Measurements from ENCODE around the gene VWA3B.
"Not testable (repeated sequence)": the region's sequence is repeated elsewhere in the genome, so short reads cannot be mapped to it uniquely, and the experiment has no call there.

The VWA3B gene

DNA sequence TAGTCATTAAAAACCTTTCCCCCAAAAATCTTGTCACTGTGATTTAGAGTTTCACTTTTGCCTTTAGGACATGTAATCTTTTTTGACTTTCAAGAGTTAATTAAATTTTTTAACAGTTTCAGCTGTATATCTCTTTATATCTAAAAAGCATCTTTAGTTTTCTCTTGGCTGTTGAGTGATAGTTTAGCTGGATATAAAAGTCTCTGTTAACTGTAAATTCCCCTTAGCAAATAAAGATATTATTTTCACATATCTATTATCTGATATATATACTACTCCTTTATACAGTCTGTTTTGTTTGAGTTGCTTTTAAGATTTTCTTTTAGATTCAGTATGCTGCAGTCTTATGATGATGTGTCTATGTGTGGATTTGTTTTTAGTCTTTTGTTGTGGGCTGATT, 160.4 kb downstream of the VWA3B start:
- DNase-seq (ENCODE audit: low read depth, low spot score) = no peak

DNA sequence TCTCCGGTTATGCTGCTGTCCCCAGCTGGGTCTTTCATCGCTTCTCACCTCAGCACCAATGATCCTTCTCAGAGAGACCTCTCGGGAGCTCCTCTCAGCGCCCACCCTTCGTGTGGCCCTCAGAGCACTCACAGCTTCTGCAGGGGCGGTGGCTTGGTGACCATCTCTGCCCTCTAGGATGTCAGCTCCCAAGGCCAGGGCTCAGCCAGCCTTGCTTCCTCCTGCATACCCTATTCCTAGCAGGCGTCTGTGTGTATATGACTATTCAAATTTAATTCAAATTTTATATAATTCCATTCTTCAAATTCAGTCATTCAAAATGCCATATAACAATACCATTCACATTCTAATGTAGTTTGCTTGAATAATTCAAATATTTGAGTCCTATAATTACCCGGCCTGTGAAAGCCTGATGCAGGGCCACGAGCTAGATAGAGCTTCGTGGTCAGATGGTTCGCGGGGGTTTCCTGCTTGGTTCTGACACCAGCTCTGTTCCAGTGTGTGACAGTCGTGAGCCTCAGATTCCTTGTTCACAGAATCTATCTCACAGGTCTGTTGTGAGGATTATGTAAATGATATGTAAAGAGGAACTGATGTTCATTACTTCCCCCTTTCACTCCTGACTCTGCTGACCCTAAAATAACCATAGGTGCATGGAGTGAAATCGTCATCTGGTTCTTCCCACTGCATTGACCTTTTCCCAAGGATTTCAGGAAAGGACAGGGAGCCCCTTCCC, 165.2 kb downstream of the VWA3B start:
- DNase-seq (ENCODE audit: low read depth, low spot score) = no peak

DNA sequence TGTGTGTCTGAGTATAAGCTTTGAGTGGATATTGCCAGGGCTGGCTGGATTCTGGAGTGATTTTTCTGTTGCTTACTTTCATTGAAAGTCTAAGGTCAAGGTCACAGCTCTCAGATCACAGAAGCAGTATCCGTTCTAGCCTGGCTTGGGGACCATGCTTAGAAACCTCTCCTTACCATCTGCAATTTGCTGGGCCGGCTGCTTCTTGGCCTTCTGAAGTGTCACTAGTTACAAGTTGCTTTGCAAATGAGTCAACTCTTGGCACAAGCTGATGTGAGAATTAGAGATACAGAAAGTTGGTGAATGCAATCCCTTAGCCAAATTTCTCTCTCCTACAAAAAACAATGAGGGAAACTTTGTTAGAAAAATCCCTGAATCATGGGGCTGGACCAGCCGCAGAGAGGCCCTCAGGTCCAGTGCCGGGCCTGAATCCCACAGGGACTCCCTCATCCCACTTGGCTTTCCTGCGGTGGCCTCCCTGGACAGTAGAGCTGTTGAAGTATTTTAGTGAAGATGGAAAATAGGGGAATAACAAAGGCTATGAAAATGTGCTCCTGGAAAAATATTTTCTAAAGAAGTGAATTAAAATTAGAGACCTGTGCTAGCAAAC, 166.6 kb downstream of the VWA3B start:
- peak; percentile 87 for DNase-seq (ENCODE audit: low read depth, low spot score)

DNA sequence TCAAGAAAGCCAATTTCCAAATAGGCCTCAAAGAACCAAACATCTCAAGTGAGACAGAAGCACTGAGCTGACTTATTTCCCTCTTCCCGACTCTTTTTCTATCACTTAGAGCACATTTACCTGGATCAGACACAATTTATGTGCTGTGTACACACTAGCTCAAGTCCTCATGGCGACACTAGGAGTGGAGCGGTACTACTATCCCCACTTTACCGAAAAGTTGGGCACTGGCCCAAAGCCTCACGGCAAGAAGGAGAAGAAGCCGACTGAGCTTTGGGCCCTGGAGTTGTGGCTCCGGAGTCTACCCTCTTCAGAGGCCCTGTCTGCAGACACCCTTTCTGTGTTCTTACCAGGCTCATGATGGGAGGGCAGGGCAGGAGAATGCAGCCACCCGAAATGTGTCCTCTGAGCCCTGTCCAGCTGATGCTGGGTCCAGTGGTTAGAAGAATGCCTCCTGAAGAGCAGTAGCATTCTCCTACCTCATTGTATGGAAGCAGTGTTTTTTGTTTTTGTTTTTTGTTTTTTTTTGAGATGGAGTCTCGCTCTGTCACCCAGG, 167.6 kb downstream of the VWA3B start:
- DNase-seq (ENCODE audit: low read depth, low spot score) = no peak

DNA sequence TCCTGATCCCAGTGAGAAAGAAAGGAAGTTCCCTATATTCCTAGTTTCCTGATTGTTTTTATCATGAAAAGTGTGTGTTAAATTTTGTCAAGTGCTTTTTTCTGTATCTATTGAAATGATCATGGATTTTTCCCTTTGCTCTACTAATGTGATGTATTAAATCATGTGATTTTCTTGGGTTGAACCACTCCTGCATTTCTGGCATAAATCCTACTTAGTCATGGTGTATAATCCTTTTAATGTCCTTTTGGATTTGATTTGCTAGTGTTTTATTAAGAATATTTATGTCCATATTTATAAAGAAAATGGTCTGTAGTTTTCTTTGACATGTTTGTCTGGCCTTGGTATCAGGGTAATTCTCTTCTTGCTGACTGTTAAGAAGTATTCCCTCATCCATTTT, 171.9 kb downstream of the VWA3B start:
- DNase-seq (ENCODE audit: low read depth, low spot score) = no peak

DNA sequence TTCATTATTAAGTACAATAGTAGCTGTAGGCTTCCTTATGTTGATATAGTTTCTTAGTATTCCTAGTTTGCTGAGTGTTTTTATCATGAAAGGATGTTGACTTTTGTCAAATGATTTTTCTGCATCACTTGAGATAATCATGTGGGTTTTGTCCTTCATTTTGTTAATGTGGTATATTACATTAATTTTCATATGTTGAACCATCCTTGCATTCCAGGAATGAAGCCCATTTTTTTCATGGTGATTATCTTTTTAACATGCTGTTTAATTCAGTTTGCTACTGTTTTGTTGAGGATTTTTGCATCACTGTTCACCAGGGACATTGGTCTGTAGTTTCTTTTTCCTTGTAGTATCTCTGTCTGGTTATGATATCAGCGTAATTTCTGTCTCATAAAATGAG, 176.4 kb downstream of the VWA3B start:
- DNase-seq (ENCODE audit: low read depth, low spot score) = no peak

DNA sequence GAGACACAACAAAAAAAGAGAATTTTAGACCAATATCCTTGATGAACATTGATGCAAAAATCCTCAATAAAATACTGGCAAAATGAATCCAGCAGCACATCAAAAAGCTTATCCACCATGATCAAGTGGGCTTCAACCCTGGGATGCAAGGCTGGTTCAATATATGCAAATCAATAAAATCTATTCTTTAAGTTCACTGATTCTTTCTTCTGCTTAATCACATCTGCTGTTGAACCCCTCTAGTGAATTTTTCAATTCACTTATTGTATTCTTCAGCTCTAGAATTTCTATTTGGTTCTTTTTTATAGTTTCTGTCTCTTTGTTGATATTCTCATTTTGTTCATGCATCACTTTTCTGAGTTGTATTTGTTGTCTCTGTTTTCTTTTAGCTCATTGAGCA, 181.3 kb downstream of the VWA3B start:
- DNase-seq (ENCODE audit: low read depth, low spot score) = not testable (repeated sequence)

DNA sequence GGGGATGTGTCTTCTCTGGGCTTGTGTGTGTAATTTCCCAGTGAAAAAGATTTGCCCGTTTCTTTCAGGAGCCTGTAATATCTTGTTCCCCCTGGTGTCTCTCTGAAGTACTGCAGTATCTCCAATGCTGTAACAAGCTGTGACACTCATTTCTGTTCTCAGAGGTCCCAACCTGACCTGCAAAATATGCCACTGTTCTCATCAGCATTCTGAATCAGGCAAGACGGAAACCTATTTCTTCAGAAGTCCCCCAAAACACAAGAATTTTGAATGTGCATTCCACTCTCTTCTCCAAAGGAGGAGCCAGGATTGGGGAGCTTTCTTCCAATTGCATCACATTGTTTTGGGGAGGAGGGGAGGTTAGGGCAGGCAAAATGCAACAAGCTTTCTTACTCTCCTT, 182.3 kb downstream of the VWA3B start:
- peak; percentile 64 for DNase-seq (ENCODE audit: low read depth, low spot score)

DNA sequence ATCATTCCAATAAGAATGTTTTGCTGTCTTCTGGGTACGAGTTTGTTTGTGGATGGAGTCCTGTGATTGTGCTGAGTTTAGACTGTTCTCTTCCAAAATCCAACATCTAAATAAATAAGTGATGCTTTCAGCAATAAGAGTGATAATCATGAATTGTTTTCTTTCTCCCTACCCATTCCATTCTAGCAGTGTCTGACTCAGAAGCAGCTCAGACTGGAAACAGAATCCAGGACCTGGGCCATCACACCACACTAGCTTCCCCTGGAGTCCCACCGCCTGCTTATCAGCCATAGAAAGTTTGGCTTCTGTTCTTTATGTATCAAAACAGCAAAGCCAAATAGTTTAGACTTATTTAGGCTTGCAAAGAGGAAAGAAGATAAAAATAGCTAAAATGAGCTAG, 182.9 kb downstream of the VWA3B start:
- DNase-seq (ENCODE audit: low read depth, low spot score) = peak; percentile 29

DNA sequence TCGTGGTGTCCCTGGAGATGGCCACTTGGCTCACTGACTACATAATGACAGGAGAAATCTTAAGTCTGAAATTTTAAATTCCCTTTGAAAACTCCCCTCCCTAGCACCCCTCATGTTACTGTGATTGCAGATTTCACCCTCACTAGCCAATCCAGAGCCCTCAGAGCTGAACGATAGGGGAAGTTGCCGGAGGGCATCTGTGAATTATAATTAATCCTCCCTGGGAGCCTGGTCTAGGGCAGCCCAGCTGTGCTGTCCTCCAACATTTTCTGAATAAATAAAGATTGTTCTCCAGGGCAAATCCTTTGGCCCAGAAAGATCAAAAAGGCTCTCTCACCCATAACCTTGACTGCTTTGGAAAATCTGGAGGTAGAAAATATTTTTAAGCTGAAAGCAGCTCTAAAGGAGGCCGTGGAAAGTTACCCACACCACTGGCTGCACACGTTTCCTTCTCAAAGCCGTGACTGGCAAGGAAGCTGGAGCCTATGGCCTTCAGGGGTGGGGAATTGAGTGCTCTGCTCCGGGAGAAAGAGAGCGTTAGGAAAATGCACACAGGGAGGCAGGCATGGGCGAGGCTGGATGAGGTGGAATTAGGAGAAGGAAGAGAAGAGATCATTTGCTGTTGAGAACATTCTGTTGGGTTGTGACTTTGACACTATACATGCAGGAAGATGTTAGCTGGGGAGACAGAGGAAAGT, 190.3 kb downstream of the VWA3B start:
- no peak for DNase-seq (ENCODE audit: low read depth, low spot score)

DNA sequence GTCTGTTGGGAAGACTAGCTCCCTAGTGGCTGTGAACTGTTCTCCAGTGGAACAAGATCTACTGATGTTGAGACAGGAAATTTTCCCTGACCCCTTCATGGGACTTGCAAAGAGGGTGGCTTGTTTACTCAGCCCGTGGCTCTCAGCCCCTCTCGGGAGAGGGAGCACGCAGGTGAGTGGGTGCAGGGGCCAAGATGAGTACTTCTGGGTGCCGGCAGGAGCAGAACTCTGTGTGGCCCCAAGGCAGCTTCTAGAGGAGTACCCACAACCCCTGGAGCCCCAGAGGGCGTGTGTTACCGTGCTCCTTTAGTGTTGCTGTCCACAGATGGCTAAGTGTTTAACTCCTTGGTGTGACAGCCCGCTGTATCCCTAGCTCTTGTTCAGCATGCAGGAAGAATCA, 191.1 kb downstream of the VWA3B start:
- DNase-seq (ENCODE audit: low read depth, low spot score) = no peak

DNA sequence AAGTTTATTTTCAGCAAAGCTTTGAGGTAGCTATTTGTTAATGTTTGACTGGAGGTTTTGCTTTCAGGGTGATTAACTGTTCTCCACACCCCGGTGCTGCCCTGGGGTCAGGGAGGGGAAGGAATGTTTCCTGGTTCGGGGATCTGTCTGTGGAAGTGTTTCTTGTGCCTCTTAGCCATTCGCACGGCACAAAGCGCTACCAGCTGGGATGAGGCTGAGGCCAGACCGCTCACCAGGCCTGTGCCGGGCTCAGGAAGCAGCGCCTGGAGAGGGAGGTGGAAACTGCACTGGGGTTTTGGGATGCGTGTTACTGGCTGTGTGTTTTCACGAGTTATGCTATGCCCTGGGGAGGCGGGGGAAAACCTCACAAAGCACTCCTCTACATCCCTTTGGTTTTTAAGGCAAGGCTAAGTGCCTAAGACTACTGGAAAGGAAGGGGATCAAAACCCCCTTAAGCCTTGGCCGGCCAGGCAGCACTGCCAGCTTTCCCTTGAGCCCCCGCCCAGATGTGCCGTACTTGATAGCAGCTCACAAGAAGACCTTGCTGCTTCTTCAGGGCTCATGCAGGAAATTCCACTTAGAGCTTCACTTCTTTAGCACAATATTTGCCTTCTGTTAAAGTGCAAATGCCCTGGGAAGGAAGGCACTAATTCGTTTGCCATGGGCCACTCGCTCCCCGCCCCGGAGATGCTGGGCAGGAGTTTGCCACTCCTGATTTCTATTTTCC, 193.6 kb downstream of the VWA3B start:
- peak; percentile 45 for DNase-seq (ENCODE audit: low read depth, low spot score)

DNA sequence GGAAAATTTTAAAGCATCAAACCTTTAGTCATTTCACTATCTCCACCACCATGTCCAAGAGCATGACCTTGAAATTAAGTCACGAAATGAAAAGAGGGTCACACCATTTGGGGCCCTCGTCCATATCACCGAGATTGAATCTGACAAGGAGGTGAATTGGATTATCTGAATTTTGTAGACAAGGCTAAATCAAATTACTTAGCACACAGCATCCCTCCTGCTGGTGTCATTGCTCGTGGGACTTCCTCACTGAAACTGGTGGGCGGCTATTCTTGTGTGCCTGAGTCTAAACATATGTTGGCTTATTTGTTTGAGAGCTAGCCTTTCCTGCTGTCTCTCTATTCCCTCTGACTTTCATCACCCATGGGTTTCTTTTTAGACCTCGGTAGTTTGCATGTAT, 194.6 kb downstream of the VWA3B start:
- no peak for DNase-seq (ENCODE audit: low read depth, low spot score)

DNA sequence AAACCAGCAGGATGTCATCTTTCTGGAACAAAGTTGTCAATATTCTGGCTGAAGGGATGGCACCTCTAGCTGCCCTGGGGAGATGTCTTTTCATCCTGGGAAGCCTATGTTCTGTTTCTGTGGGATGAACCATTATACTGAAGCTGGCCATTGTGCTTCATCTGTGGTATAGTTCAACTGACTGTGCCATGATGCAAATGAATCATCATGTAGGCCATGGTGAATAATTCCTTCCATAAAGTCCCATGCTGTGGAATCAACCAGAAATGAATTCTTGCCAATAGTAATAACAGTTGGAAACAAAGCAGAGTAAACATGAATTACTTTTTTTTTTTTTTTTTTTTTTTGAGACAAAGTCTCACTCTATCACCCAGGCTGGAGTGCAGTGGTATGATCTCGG, 195.1 kb downstream of the VWA3B start:
- peak; percentile 13 for DNase-seq (ENCODE audit: low read depth, low spot score)

DNA sequence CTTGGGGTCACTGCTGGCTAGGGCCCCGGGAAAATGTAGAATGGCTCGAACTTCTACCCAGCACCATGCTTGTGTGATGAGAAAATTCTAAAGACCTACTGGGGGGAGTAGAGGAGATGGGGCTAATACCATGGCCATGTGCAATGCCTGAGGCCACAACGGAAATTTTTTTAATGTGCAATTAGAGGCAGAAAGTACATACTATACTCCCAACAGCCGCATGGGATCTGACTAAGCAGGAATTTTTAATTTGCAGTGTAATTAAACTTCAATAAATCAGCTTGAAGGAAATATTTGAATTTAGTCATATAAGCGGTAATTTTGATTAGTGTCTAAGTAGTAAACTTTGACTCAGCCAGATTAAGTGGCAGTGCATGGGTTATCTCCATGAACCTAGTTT, 206.1 kb downstream of the VWA3B start:
- DNase-seq (ENCODE audit: low read depth, low spot score) = no peak

DNA sequence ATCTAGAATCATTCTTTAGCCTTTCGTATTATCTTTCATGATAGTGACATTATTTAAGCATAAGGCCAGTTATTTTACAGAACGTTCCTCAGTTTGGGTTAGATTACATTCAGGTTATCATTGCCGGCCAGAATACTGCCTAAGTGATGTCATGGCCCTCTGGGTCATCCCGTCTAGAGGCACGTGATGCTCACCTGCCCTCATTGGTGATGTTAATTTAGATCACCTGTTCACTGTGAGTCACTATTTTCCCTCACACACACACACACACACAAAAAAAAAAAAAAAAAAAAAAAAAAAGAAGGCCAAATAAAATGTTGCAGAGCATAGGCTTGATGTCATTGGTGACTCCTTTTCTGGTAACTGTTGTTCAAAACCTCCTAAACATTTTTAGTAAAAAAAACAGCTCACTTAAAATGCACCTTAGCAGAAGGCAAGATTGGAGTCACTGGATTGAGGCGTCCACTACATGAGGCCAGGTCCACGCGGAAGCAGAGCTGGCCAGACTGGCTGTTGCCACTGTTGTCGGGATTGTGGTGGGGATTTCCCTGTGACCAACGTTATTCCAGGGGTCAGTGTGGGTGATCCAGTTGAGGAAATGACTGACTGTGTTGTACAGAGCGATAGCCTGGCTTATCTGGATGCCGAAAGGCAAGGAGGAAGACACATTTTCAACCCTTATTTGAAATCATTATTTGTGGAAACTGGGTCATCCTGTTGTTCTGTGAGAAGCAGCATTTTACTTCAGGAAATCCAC, 207.1 kb downstream of the VWA3B start:
- DNase-seq (ENCODE audit: low read depth, low spot score) = no peak

DNA sequence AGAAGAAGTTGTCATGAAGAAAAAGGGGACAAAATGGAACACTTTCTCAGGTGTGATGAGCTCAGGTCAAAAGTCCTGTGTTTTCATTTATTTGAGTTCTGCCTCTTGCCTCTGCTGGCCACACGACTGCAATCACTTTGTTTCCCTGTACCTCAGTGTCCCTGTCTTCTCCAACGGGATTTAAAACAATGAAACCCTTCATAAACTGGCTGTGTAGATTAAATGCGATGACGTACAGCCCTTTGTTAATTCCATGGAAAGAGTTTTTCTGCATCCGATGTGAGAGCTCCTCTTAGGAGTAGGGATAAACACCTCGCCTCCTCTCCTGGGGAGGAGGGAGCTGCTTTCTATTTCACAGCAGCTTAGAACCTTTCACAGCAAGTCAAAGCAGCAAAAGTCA, 207.7 kb downstream of the VWA3B start:
- DNase-seq (ENCODE audit: low read depth, low spot score) = no peak

DNA sequence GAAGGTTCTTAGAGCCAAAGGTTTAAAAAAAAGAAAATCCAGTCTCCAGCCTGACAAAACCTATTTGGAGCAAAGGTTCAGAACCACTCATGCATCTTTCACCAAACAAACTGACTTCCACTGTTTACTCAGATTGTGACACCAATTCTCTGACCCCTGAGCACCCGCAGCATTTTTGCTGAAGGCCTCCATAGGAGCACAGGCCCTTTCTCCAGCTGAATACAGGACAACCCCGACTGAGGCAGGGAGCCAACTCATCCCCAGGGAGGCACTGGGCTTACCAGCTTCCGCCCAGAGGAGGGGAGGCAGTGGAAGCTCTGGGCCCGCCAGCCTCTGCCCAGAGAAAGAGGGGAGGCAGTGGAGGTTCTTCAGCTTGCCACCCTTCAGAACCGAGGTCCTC, 208.3 kb downstream of the VWA3B start:
- no peak for DNase-seq (ENCODE audit: low read depth, low spot score)

DNA sequence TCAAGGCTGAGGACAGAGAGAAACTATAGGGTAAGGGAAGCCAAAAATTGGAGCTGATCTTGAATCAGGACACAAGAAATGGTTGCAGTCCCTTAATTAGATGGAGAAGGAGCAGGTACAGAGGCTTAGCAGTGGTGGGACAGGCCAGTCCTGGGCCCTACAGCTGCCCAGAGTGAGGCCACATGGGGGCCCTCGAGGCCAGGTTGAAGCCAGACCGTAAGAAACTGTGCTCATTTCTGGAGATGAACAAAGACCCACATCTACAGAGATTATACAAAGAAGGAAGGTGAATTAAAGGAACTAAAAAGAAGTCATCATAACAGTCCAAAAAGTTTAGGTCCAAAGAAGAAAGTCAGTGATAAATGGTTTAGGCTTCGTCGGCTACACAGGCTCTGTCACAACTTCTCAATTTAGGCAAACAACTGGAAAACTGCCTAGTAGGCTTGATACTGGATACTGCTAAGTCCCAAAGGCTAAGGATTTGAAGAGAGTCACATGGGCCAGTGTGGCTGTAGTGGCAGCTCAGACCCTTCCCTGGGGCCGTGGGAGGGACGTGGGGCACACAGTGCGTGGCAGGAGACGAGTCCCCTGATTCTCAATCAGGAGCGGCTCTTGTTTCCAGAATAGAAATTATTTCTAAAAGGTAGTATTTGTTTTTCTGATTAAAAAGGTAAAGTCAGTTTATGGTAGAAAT, 208.9 kb downstream of the VWA3B start:
- no peak for DNase-seq (ENCODE audit: low read depth, low spot score)

DNA sequence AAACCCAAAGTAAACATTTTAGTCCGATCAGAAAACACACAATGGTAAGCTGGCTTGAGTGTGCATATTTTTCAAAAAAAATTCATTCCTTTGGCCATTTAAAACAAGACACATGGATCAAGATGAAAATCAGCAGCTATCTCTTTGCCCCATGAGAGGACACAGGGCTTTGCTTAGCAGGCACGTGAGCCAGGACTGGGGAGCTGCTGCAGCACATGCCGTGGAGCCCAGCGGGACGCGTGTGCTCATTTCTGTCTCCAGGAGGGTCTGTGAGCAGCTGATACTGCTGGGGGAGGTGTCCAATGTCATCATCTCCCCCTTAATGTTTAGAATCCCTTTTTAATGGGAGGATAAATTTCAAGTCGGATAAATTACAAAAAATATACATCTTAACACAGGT, 209.5 kb downstream of the VWA3B start:
- DNase-seq (ENCODE audit: low read depth, low spot score) = no peak
